ENCODE measurements around the gene PTGR2.

- no peak for TF ChIP-seq CTCF (IDR thresholded peaks at IDR 0.05; ENCODE audit: poor library complexity)
- TF ChIP-seq EZH2phosphoT487 (IDR thresholded peaks at IDR 0.05; ENCODE audit: low read depth, severe bottlenecking, unreplicated experiment): no peak
- TF ChIP-seq EZH2 (IDR thresholded peaks at IDR 0.05; ENCODE audit: borderline replicate concordance): no peak
These were observed 22.0 kb downstream of the PTGR2 start for GRCh38 chr14:73873660-73874059.

Data from hepatocyte (in vitro differentiated cells).